Effector CD8-positive, alpha-beta T cell (primary cell): ENCODE results near the gene SHISA9.

Experiments
- DNase-seq: peaks from one replicate; lab custom pipeline; 2025; lab: John Stamatoyannopoulos, UW

The SHISA9 gene

GRCh38 chr16:13070268-13070667 is 168.9 kb downstream of the SHISA9 start:
- DNase-seq = no peak

- no peak for DNase-seq
These were observed 175.5 kb downstream of the SHISA9 start for GRCh38 chr16:13076878-13077277.

- DNase-seq = no peak
These were observed 176.4 kb downstream of the SHISA9 start for GRCh38 chr16:13077816-13078215.

- no peak for DNase-seq
These were observed 179.1 kb downstream of the SHISA9 start for GRCh38 chr16:13080531-13080930.

- no peak for DNase-seq
These were observed 180.5 kb downstream of the SHISA9 start for GRCh38 chr16:13081825-13082331.

- DNase-seq = no peak
These were observed 182.3 kb downstream of the SHISA9 start for GRCh38 chr16:13083681-13084080.

- no peak for DNase-seq
These were observed 182.9 kb downstream of the SHISA9 start for GRCh38 chr16:13084331-13084730.

- DNase-seq = no peak
These were observed 192.3 kb downstream of the SHISA9 start for GRCh38 chr16:13093661-13094060.

GRCh38 chr16:13095061-13095460 is 193.7 kb downstream of the SHISA9 start:
- no peak for DNase-seq

- no peak for DNase-seq
These were observed 197.1 kb downstream of the SHISA9 start for GRCh38 chr16:13098536-13098935.

- DNase-seq = no peak
These were observed 198.4 kb downstream of the SHISA9 start for GRCh38 chr16:13099822-13100221.

GRCh38 chr16:13100970-13101369 is 199.6 kb downstream of the SHISA9 start:
- DNase-seq = no peak

- DNase-seq = no peak
These were observed 200.4 kb downstream of the SHISA9 start for GRCh38 chr16:13101828-13102227.

- no peak for DNase-seq
These were observed 201.0 kb downstream of the SHISA9 start for GRCh38 chr16:13102401-13102800.

GRCh38 chr16:13103831-13104530 is 202.6 kb downstream of the SHISA9 start:
- no peak for DNase-seq

- DNase-seq = no peak
These were observed 203.4 kb downstream of the SHISA9 start for GRCh38 chr16:13104772-13105171.

- DNase-seq = no peak
These were observed 204.0 kb downstream of the SHISA9 start for GRCh38 chr16:13105427-13105826.

- DNase-seq = no peak
These were observed 205.1 kb downstream of the SHISA9 start for GRCh38 chr16:13106464-13106863.

GRCh38 chr16:13108126-13108525 is 206.7 kb downstream of the SHISA9 start:
- DNase-seq = no peak

GRCh38 chr16:13109171-13109570 is 207.8 kb downstream of the SHISA9 start:
- DNase-seq = no peak

GRCh38 chr16:13110124-13110796 is 208.9 kb downstream of the SHISA9 start:
- DNase-seq = no peak

- no peak for DNase-seq
These were observed 210.3 kb downstream of the SHISA9 start for GRCh38 chr16:13111747-13112146.

- no peak for DNase-seq
These were observed 212.3 kb downstream of the SHISA9 start for GRCh38 chr16:13113741-13114140.
